Lung (tissue), 12 donors: ENCODE measurements around the gene DNAH14. TPM values are rescaled to one million over a fixed set of nuclear protein-coding genes. Genes with fewer than 3 reads are reported as not detected.
"Not testable (repeated sequence)": the region's sequence is repeated elsewhere in the genome, so short reads cannot be mapped to it uniquely, and the experiment has no call there.

Source experiments
- ATAC-seq: fragments of 200-7000 bp; cut with Tn5 transposase; one replicate; pipeline ENCODE4 v1.9.1; 2020; ENCODE audit warnings: moderate number of reproducible peaks; ENCODE audit not compliant: insufficient read depth, low FRiP score
- DNase-seq, 3 donors: peaks; one replicate each; pipeline ENCODE4 v3.0.0-alpha.2; 2013 to 2017
- H3K27ac ChIP-seq, 2 donors: one replicate each; pipeline ENCODE4 v1.5.1; 2013; ENCODE audit warnings: mild to moderate bottlenecking in 2 of 2, moderate library complexity in 2 of 2, control low read depth in 1 of 2, inconsistent platforms in 1 of 2, low read depth in 1 of 2, low read length in 1 of 2
- H3K27me3 ChIP-seq, 3 donors: one replicate each; pipeline ENCODE4 v1.5.1; 2013; ENCODE audit warnings: low read length in 2 of 3; ENCODE audit not compliant: control insufficient read depth in 3 of 3, insufficient read depth in 3 of 3
- H3K36me3 ChIP-seq, 4 donors: one replicate each; pipeline ENCODE4 v1.5.1; 2013; ENCODE audit warnings: low read length in 4 of 4, mild to moderate bottlenecking in 1 of 4, moderate library complexity in 1 of 4; ENCODE audit not compliant: control insufficient read depth in 4 of 4, insufficient read depth in 4 of 4
- H3K4me1 ChIP-seq, 5 donors: one replicate each; pipeline ENCODE4 v1.5.1; 2013; ENCODE audit warnings: low read length in 5 of 5, mild to moderate bottlenecking in 2 of 5, moderate library complexity in 1 of 5; ENCODE audit not compliant: control insufficient read depth in 5 of 5, insufficient read depth in 5 of 5
- H3K4me3 ChIP-seq: one replicate; pipeline ENCODE4 v1.5.1; 2013; ENCODE audit warnings: mild to moderate bottlenecking, control low read depth, moderate library complexity
- H3K9ac ChIP-seq, 2 donors: one replicate each; pipeline ENCODE4 v1.5.1; 2013; ENCODE audit warnings: low read length in 2 of 2, control low read depth in 1 of 2; ENCODE audit not compliant: insufficient read depth in 1 of 2
- H3K9me3 ChIP-seq, 4 donors: one replicate each; pipeline ENCODE4 v1.5.1; 2013; ENCODE audit warnings: low read length in 3 of 4, mild to moderate bottlenecking in 1 of 4, moderate library complexity in 1 of 4; ENCODE audit not compliant: control insufficient read depth in 4 of 4, insufficient read depth in 3 of 4
- CTCF ChIP-seq: IDR thresholded peaks from 2 replicates; pipeline ENCODE4 v1.5.1; 2012; ENCODE audit warnings: mild to moderate bottlenecking; ENCODE audit errors: control extremely low read depth, extremely low read depth
- WGBS, 2 donors: extraction: QIAGEN DNeasy Blood & Tissue Kit; methylation state at CpG; one replicate each; pipeline ENCODE4 v1.1.7; 2013; 5-methylcytosine and 5-hydroxymethylcytosine counted together
- polyA plus RNA-seq, 2 donors: library from polyadenylated mRNA; stranded (reverse); fragments of 200-250 nt; gene quantifications; one replicate each; pipeline ENCODE4 v1.2.1, GENCODE V29; 2013
- total RNA-seq, 2 donors: library from RNA; depleted of rRNA in 1 of 2; stranded (reverse); fragments of >200 nt in 1 of 2; gene quantifications; one replicate each; pipeline ENCODE4 v1.2.1, GENCODE V29; 2014 to 2021
- donor health status: control.
- donor health status: control.
- donor health status: Bipolar disorder and iron deficiency.
- donor health status: healthy.
- donor health status: DM: yes; HTN: yes; CAD: no.

Gene DNAH14
- total and polyA plus RNA-seq, 4 donors: 3.0 to 61.3 (median 7.9) TPM

- Histone ChIP-seq H3K4me1 (peaks cover 0 to 4% (median 0%) of the 10 kb centered on the region in 5 donors), H3K36me3 (no peaks in the 10 kb centered on the region), H3K4me3 (no peak overlapping the region), H3K9me3 (peaks cover 0 to 5% (median 0%) of the 10 kb centered on the region in 4 donors), H3K27ac (no peak overlapping the region), H3K27me3 (no peaks in the 10 kb centered on the region), H3K9ac (no peak overlapping the region)
- 94 to 100% methylated on average over 1 of the region's 1 CpG for WGBS, 2 donors
- DNase-seq (no peak), ATAC-seq (no peak)
- no peak for TF ChIP-seq CTCF
These were observed 403.2 kb downstream of the DNAH14 start for GRCh38 chr1:225332686-225333085.

- not testable (repeated sequence) for ATAC-seq, H3K4me3 ChIP-seq, H3K4me1 ChIP-seq, H3K27me3 ChIP-seq, H3K9ac ChIP-seq, H3K9me3 ChIP-seq, H3K27ac ChIP-seq, DNase-seq, H3K36me3 ChIP-seq
- WGBS, 2 donors: 44 to 74% methylated on average over 16 to 18 of the region's 18 CpGs
These were observed 405.8 kb downstream of the DNAH14 start for GRCh38 chr1:225335098-225335778.

GRCh38 chr1:225338545-225338944 lies 409.1 kb downstream of the DNAH14 start:
- WGBS, 2 donors: 87 to 93% methylated on average over 3 of the region's 3 CpGs

GRCh38 chr1:225341642-225342041 lies 412.2 kb downstream of the DNAH14 start:
- H3K9me3 ChIP-seq: no peaks in the 10 kb centered on the region
- ATAC-seq (no peak), DNase-seq (no peak)
- no peak overlapping the region for H3K27ac ChIP-seq
- TF ChIP-seq CTCF: no peak
- H3K27me3 ChIP-seq: no peaks in the 10 kb centered on the region
- H3K36me3 ChIP-seq: no peaks in the 10 kb centered on the region
- no peak overlapping the region for H3K4me3 ChIP-seq
- H3K9ac ChIP-seq: no peak overlapping the region
- 90 to 96% methylated on average over 3 of the region's 3 CpGs for WGBS, 2 donors
- H3K4me1 ChIP-seq: no peaks in the 10 kb centered on the region

More at GRCh38 chr1:225338545-225338944, 409.1 kb downstream of the DNAH14 start:
- Histone ChIP-seq H3K4me1 (peaks cover 0 to 4% (median 0%) of the 10 kb centered on the region in 5 donors), H3K4me3 (no peak overlapping the region), H3K9me3 (peaks cover 0 to 5% (median 0%) of the 10 kb centered on the region in 4 donors), H3K9ac (no peak overlapping the region), H3K36me3 (no peaks in the 10 kb centered on the region), H3K27ac (no peak overlapping the region), H3K27me3 (no peaks in the 10 kb centered on the region)
- no peak for TF ChIP-seq CTCF
- DNase-seq: no peak
- no peak for ATAC-seq
